ENCODE results near the gene HOXA13.

Gene HOXA13

GRCh38 chr7:27157702-27158431 lies 42.0 kb downstream of the HOXA13 start:
- no peak for DNase-seq

GRCh38 chr7:27156916-27157701 lies 42.8 kb downstream of the HOXA13 start:
- DNase-seq: no peak

DNA sequence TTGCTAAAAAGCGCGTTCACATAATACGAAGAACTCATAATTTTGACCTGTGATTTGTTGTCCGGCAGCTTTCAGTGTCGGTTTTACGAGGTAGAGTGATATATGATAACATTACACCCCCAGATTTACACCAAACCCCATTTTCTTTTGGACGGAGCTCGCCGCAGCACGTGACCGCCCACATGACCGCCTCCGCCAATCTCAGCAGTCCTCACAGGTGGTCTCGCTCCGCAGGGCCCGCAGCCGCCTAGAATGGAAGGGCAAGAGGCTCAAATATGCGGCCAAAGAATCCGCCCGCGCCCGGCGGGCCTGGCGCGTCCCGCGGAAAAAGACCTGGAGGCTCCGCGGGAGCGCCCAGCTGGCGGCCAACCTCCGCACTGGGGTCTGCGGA lies 43.4 kb downstream of the HOXA13 start, which contains the start of gene HOXA7:
HOXA7 (minus strand) TSS at position 168 of the 391 bp plus-strand sequence; CDS start at position 38, 130 bp downstream.
- no peak for DNase-seq

- peak; percentile 34 for DNase-seq
These were observed 43.9 kb downstream of the HOXA13 start for GRCh38 chr7:27155816-27156507.

DNA sequence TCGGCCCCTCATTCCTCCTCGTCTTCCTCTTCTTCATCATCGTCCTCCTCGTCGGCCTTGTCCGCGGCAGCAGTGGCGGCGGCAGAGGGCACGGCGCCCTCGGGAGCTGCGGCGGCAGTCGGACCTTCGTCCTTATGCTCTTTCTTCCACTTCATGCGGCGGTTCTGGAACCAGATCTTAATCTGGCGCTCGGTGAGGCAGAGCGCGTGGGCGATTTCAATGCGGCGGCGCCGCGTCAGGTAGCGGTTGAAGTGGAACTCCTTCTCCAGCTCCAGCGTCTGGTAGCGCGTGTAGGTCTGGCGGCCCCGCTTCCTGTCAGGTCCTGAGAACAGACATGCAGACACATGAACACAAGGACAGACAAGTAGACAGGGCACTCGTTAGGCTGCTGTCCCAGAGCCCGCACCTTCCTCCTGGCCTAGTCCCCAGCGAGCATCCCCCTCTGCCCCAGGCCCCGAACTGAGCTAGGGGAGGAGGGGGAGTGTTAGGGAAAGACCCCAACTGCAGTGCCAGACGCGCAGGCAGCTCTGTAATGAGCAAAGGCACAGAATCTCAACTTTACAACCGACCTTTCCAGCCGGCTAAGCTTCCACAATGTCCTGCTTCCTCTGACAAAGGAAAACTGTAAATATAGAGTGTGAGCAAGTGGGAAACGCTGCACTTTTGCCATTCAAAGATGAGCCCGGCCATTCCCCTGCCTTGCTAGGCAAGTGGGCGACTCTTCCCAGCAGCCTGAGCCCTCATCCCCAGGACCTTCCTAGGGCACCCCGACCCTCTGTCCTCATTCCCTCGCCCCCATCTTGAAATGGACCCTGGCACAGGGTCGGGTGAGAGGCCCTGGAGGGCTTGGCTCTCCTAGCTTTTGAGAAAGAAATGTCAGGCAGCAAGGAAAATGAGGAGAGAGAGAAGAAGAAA lies 44.7 kb downstream of the HOXA13 start:
- DNase-seq: peak; percentile 52

DNA sequence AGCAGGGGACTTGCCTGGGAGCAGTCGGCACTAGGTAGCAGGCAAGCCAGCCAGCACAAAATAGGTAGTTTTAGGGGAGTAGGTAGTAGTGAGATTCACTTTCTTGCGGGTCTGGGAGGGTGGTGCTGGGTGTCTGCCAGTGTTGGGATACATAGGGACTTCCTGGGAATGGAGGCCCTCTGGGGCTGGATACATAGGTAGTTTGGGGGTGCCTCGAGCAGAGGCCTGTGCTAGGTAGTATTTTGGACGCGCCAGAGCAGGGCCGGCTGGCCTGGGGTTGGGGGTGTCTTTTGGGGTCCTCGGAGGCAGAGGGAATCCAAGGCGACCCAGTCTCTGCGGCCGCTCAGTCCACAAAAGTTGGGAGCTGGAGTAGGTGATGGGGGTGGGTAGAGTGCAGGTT lies 45.5 kb downstream of the HOXA13 start:
- no peak for DNase-seq

GRCh38 chr7:27153526-27153925 lies 46.4 kb downstream of the HOXA13 start:
- no peak for DNase-seq

- DNase-seq: no peak
These were observed 47.0 kb downstream of the HOXA13 start for GRCh38 chr7:27152816-27153442.

DNA sequence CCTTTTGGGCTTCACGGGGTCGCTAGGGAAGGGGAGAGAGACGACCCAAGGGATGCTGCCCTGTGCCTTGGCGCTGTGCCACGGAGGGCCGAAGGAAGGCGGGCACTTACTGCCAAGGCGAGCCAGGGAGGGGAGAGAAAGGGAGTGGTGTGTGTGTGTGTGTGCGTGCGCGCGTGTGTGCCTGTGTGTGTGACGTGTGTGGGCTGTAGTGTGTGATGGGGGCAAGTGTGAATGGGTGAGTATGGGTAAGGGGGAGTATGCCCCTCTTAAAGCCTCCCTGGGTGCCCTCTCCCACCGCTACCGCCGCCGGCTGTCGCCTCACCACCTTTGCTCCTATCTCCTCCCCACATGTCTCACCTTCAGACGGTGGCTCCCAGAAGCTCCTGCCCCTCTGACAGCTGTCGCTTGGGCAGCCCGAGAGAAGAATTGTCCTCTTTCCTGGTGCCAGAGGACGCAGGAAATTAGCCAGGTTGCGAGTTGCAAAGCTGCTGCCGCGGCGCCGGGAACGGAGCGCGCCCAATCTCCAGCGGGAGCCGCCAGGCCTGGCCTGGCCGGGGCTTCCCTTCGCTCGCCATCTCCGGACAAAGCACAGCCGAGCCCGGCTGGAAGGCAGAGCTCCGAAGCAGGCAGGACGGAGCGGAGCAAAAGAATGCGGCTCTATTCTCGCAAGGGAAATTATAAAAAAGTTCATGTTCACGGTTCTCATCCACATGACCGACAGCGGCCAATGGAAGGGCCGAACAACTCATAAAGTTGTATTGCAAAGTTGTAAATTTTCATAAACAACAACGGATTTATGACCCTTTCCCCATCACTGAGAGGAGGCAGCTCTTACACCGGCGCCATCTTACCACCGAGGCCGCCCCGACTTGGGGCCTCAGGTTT lies 47.7 kb downstream of the HOXA13 start, which contains the start of gene HOXA3:
HOXA3 (minus strand) TSS at position 653 of the 885 bp plus-strand sequence. CDS start 41,943 bp downstream, outside the sequence.
- DNase-seq: no peak

- no peak for DNase-seq
These were observed 48.5 kb downstream of the HOXA13 start for GRCh38 chr7:27151341-27151930.

DNA sequence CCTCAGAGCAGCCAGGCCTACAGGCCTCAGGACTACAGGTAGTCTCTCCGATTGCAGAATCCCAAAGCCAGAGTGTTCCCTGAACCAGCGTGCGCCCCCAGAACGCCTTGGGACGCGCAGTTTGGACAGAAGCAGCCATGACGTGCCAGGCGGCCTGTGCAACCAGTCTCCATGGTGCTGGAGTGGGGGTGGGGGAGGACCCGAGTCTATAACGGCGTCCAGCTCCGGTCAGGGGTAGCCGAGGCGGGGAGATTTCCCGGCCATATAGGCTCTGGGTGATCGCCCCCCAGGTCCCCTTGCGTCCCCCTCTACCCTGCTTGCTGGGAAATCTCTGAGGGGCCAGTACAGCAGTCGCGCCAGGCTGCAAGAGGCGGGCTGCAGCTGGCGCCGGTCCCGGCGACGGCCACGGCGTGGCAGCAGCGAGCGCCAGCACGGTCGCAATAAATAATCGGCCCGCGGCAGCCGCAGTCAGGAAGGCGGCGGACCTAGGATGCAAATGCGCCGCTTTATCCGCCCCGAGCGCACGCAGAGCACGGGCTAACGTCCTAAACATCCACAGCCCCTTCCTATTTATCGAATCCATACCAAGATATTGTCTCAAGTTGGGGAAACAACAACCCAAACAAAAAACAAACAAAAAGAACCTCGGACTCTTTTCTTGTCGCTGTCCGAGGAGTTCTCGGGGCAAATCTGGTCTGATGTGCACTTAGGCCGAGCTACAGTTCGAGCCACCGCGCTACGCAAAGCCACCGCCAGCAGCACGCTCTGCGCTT lies 49.1 kb downstream of the HOXA13 start:
- DNase-seq: peak; percentile 76

DNA sequence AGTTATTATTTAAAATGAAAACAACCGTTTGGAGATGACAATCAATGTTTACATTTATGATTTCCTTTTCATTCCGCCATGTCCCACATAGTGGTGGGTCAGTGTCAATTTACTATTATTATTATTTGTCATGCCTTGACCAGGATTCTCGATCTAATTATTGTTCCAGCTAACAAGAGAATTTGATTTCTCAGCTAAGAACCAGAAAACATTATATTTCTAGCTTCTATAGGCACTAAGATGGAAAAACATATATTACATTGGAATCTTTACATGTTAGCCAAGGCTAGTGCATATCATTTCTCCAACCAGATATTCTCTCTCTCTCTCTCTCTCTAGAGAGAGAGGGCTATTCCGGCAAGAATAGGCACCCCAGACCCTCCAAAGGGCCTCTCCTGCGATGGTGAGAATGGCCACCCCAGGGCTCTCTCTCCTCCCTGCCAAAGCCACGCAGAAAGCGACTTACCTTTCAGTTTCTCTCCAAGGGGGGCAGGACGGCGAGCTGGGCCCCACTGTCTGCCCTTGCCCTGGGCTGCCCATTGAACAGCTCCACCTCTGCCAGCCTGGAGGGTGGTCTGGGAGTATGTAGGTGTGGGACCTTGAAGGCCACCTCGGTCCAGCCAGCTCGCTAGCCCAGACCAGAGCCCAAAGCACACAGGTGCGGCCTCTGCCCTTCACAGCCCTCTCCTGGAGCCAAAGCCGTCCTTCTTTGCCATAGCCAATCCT lies 49.9 kb downstream of the HOXA13 start:
- DNase-seq: no peak

DNA sequence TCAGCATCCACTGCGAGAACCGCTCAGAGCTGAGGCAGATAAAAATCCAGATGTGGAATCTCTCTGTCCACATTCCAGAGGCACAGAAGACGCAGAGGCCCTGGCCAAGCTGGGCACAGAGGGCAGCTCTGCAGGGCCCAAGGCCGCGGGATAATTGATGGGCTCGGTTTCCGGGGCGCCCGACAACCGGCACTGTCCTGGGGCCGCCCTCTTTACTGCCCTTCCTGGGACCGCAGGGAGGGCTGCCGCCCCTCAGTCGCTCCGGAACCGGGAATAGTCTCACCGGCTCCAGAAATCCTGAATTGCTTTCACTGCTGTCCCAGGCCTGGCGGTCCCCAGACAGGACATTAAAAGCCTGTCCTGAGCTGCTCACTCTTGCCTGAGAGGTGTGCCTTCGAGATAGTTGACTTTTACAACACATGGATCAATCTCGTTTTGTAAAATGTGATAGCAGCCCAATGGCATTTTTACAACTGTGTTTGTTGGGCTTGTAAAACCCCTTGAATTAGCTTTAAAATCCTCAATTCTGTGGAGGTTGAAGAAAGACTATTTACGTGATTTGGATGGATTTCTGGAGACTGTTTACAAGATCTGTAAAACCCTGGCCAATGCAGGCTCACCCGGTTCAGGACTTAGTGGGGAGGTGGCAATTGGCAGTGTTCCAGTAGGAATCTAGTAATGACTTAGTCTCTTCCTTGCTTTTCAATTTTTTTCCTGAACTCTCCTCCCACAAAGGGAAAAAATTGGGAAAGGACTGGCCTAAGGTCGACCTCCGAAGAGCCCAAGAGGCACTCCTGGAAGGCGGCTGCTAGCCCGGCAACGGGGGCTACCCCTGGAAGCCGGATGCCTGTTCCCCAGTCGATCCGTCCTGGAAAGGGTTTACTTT lies 50.9 kb downstream of the HOXA13 start:
- DNase-seq: no peak

DNA sequence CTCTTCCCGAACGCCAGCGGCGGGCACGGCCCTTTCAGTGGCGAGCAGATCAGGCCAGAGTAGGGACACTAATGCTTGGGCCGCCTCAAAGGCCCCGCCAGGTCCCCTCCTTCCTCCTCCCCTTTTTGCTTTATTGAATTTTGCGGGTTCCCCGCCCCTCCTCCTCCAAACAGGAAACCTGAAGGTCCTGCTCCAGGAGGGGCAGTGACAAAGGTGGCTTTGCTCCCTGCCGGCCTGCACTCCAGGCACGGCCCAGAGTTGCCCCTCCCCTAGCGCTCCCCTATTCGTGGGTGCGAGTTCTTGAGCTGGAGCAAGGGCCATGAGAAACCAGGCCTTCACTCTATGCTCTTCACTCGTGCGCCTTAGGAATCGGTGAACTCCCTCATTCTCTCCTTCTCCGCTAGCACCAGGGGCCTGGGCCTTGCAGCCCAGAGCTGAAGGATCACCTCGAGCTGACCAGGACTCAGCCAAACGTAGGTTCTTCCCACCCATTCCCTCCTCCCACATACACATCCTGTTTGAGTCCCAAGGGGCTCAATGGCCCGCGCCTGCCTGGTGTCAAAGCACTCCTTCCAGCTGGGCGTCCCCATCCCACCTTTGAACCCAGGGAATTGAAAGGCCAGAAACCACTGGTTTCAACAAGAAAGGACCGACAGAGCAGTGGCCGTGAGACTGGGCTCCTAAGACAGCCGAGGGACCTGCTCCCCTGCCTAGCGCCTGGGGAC lies 51.7 kb downstream of the HOXA13 start:
- no peak for DNase-seq

DNA sequence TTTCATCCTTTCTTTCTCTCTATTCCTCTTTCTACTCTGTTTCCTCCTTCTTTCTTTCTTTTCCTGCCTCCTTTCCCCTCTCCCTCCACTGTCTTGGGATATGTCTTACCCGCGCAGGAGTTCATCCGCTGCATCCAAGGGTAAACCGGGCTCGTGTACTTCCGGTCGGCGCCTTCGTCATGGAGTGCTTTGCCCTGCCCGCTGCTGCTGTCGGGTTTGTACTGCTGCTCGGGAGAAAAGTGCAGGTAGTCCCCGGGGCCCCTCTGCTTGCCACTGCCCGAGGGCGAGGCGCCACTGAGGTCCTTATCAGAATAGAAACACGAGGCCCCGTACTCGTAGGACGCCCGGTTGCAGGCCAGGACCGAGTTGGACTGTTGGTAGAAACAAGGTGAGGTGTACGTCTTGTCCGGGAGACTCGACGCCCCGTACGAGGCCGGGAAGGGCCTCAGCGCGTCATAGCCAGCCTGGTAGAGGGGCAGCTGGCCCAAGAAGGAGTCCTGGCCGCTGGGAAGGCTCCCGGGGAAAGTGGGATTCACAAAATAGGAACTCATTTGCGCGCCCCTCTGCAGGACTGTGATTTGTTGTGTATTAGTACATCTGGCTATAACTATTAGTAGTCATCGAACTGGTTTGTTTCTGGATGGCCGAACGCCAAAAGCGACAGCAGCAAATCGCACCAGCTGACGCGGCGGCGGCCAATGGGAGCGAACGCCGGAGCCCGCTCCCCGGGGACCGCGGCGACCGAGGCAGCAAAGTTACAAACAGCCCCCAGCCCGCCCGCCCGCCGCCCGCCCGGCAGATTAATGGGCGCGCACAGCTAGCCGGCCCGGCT lies 52.5 kb downstream of the HOXA13 start, which contains the start of gene HOXA6:
HOXA6 (minus strand) TSS at position 576 of the 832 bp plus-strand sequence; CDS start at position 551, 25 bp downstream.
- DNase-seq: no peak

Measured in CD4-positive, alpha-beta T cell treated with Interleukin-6 for 4 hours (primary cell).